GM18526 (cell line): ENCODE data around the gene PLVAP.
A peak's percentile ranks its signal among the peaks of the same experiment; 100 is the strongest.

Experiments
- POLR2A ChIP-seq: IDR thresholded peaks from 3 replicates; pipeline ENCODE4 v1.6.1; 2011; ENCODE audit not compliant: insufficient read length; ENCODE audit errors: extremely low read depth

Gene PLVAP

GRCh38 chr19:17309198-17309964 lies 67.8 kb downstream of the PLVAP start, which contains the start of gene DDA1:
Gene DDA1, plus strand, starts transcription at chr19:17309563. Its CDS starts 92 bp downstream, at chr19:17309655.
- TF ChIP-seq POLR2A: peak; percentile 70

DNA sequence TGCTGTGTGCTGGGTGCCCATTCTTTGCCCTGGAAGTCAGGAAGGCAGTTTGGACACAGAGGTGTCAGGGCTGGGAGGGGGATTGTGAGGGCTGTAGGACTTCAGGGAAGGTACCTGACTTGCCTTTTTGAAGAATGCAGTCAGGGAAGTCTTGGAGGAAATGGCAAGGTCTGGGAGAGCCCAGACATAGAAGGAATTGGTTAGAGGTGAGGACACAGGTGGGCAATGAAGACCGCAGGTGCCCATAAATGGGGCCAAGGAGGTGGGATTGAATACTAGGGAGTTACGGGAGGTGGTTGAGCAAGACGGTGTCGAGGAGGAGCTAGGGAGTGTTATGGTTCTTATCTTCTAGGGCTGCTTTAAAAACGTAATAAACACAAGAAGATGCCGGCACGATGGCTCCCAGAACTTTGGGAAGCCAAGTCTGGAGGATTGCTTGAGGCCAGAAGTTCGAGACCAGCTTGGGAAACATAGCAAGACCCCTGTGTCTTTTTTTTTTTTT lies 69.2 kb downstream of the PLVAP start:
- TF ChIP-seq POLR2A: no peak

GRCh38 chr19:17306285-17306714 lies 70.8 kb downstream of the PLVAP start:
- no peak for TF ChIP-seq POLR2A

- TF ChIP-seq POLR2A: peak; percentile 58
Measured at GRCh38 chr19:17305517-17306284, 71.4 kb downstream of the PLVAP start, which contains the start of gene MRPL34. Gene MRPL34, plus strand, starts transcription at chr19:17305872. Its CDS starts 21 bp downstream, at chr19:17305893.

GRCh38 chr19:17305216-17305516 lies 72.0 kb downstream of the PLVAP start:
- no peak for TF ChIP-seq POLR2A

GRCh38 chr19:17304386-17305215 lies 72.5 kb downstream of the PLVAP start:
- TF ChIP-seq POLR2A: no peak

DNA sequence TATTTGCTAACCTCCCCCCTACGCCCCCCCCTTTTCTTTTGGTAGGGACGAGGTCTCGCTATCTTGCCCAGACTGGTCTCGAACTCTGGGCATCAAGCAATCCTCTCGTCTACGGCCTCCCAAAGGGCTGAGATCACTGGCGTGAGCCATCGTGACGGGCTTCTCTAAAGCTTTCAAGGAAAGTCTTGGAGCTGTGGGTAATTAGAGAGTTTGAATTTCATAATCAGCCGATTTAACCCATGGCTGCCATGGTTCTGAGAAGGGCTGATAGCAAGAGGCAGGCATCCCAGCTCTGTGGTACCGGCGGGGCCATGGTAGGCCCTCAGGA lies 73.2 kb downstream of the PLVAP start:
- TF ChIP-seq POLR2A: no peak

DNA sequence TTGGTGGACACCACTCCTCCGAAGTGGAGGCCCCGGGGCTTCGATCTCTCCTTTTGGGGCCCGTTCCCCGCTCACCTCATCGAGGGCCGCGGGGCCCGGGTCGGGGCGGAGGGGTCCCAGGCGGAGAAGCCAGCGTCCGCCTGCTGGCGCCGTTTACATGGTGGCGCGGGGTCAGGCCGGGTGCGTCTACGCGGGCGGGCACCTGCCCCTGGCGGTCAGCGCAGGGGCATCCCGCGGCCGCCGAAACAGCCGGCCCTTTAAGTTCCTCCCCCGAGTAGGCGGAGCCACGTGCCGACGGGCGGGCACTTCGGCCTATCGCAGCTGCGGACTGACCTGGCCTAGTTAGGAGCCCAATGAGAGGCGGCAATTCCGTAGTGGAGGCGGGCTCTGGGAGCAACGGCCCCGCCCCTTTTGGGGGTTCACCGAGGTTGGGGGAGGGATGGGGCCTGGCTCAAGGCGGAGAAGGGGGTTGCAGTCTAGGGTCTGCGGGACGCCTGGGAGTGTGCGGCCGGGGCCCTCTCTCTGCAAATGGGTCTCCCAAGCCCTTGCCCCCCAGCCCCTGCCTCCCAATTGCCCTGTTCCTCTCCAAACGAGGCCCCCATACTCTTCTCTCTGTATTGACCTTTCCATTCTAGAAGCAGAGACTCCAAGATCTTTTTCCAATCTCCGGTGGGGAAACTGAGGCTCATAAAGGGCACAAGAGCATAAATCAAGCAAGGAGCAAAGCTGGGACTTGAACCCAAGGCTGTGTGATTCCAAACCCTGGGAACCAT lies 73.8 kb downstream of the PLVAP start, which contains the start of gene ABHD8:
ABHD8 (minus strand) TSS at position 259 of the 773 bp plus-strand sequence. CDS start 1,809 bp downstream, outside the sequence.
- TF ChIP-seq POLR2A: peak; percentile 32

- TF ChIP-seq POLR2A: no peak
Measured at GRCh38 chr19:17302391-17303166, 74.6 kb downstream of the PLVAP start.
